ENCODE data around the gene SSTR3.
"Not testable (repeated sequence)": the region's sequence is repeated elsewhere in the genome, so short reads cannot be mapped to it uniquely, and the experiment has no call there.

SSTR3 gene

DNA sequence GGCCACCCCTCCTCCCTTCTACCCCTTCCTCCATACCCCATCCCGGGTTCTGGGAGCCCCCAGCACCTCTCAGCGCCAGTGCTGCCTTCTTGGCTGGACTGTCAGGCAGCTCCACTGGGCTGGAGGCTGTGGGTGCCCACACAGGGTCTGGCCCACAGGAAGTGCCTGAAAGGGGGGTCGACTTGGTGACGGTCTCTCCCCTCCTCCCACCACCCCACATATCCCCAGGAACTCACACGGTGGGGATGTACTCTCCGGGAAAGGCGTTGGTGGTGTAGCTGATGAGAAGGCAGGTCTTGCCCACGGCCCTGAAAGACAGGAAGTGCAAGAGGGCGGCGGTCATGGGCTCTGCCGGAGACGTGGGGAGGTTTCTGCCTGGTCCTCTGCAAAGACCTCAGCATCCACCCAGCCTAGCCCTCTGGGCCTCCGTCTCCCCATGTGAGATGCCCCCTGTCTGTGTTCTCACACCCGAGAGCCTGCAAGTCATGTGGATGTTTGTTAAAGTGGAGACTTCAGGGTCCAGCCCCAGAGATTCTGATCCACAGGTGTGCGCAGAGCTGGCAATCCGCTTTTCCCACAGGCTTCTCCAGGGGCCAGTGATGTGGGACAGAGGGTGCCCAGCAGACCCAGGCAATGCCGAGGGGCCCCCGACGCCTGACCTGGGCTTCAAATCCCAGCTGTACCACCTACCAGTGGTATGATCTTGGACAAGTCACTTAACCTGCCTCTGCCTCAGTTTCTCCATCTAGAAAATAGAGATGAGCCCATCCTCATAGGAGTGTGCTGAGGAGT is 29.3 kb upstream of the SSTR3 start:
- no peak for FAIRE-seq

- FAIRE-seq, result no peak
Measured at GRCh38 chr22:37240941-37241320, 28.7 kb upstream of the SSTR3 start.

- FAIRE-seq, result no peak
Measured at GRCh38 chr22:37240240-37240940, 28.1 kb upstream of the SSTR3 start.

GRCh38 chr22:37239336-37240239 is 27.3 kb upstream of the SSTR3 start:
- no peak for FAIRE-seq

DNA sequence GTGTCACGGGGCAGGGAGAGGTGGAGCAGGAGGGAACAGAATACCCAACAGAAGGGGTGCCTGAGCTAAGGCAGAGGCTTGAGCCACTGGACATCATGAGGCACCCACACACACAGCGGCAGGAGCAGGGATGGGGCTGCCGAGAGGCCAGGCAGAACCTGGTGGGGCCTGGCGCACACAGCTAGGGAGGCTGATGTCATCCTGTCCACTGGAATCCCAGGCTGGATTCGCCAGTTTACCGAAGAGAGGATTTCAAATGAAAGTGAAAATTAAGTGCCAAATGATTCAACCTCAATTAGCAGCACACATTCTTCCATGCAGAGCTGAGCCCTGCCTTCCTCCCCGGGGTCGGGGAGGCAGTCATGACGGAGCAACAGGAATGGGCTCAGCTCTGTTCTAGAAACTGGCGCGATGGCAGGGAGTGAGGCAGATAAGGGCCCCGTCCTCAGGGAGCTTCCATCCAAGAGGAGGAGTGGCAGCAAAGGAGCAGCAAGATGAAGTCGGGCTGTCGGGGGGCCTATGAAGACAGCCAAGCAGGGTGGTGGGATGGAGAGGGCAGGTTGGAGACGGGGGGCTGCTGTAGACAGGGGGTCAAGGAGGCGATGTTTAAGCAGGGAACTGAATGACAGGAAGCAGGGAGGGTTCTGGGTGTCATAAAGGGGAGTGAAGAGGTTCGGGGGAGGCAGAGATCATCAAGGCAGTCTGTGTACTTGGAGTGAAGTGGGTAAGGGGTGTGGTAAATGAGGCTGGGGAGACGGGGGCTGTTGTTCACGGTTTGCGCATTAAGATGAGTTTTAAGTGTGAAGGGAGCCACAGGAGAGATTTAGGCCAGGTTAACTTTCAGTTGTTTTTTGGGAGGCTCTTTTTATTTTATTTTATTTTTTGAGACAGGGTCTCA is 25.3 kb upstream of the SSTR3 start:
- FAIRE-seq, result no peak

- FAIRE-seq, result no peak
Measured at GRCh38 chr22:37235897-37236607, 23.8 kb upstream of the SSTR3 start.

- FAIRE-seq, result no peak
Measured at GRCh38 chr22:37234736-37235711, 22.7 kb upstream of the SSTR3 start.

DNA sequence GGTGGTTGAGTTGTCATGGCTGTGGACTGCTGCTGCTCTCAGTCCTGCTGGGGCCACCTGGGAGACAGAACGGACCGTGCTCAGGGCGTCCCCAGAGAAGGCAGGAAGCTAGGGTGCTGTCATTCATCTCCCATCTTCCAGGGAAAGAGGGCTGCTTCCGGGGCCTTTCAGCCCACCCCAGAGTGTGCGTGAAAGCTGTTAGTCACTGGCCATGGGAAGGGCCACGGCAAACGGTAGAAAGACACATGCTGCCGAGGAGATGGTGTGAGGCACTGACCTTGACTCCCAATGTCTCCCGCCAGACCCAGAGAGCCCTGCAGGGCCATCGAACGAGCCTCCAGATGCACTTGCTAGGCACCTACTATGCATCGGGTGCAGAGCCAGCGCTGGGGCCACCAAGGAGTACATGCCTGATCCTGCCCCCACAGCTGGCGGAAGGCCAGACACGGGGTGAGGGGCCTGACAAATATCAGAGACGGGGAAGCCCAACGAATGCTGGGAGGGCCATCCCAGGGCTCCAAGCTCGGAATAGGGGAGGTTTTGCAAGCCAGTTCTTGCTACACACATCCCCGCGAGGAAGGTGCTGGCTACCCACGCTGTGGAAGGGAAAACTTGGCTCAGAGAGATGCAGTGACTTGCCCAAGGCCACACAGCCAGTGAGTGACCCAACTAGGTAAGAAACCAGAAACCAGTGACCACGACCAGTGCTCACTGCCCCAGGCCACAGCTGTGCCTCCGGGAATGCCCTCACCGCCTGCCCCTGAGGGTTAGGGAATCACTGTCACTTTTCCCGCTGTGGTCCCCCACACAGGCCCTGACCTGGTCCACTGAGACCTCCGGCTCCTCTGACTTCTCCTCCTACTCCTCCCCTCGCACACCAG is 21.7 kb upstream of the SSTR3 start:
- FAIRE-seq, result no peak

DNA sequence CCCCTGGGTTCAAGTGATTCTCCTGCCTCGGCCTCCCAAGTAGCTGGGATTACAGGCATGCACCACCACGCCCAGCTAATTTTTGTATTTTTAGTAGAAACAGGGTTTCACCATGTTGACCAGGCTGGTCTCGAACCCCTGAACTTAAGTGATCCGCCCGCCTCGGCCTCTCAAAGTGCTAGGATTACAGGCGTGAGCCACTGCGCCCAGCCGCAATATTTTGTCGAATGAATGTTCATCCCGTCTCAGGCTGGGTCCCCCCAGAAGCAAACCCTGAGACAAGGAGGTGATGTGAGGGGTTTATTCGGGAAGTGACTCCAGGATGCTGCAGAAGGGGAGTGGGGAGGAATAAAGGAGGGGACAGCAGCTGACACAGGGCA is 21.1 kb upstream of the SSTR3 start:
- FAIRE-seq, result not testable (repeated sequence)

DNA sequence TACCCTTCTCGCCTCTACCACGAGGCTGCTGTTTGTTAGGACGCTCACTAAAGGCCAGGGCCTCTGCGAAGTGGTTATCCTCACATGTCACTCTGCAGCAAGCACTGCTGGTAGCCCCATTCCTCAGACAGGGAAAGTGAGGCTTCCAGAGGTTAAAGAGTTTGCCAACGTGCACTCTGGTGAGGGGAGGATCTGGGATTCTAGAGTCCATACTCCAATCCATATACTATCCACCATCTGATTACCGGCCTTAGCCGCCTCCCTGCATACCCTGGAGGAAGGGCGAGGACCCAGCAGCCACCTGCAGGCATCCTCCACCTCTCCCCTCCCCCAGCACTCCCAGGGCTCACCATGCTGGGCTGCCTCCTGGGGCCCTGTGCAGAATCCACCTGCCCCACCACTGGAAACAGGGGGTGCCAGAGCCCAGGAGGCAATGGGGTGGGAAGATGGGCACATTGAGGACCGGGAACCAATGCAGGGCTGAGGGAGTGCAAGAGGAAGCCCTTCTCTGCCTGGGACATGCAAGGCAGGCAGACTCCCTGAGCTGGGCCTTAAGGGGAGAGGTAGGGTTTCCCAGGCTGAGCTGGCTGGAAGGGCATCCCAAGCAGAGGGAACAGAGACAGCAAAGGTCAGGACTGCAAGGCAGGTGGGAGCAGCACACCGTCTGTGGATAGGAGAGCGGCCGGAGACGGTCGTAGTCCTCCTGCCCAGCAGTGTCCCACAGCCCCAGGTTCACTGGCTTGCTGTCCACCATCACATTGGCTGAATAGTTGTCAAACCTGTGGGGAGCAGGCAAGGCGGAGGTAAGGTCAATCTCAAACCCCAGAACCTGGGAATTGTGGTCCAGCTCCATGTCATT is 20.1 kb upstream of the SSTR3 start:
- FAIRE-seq, result no peak

DNA sequence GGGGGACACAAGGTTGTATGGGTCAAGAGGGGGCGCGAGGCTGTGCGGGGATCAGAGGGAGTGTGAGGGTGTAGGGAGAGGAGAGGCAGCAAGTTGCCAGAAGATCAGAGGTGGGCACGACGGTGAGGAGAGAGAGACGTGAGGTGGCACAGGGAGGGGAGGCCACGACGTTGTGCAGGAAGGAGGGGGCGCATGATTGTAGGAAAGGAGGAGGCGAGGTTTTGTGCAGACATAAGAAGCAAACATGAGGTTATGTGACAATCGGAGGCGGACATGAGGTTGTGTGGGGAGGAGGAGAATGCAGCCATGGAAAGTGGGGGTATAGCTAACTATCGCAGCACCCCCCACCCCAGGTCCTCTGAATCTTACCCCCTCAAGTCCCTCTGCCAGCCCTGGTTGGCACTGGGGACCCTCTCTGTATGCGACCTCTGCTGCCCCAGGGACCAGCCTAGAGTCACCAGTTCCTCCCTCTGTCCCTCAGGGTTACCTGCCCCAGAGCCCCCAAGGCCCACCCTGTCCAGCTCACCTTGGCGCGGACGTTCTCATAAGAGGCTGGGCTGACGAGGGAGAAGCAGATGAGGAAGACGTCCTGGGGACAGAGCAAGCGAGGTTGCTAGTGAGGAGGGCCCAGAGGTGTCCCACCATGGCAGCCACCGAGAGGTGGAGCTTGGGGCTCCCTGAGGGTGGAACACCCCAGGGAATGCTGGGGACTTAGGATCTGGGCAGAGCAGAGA is 19.3 kb upstream of the SSTR3 start:
- FAIRE-seq, result no peak

GRCh38 chr22:37230673-37231405 is 18.6 kb upstream of the SSTR3 start:
- no peak for FAIRE-seq

GRCh38 chr22:37229805-37230672 is 17.8 kb upstream of the SSTR3 start:
- no peak for FAIRE-seq

DNA sequence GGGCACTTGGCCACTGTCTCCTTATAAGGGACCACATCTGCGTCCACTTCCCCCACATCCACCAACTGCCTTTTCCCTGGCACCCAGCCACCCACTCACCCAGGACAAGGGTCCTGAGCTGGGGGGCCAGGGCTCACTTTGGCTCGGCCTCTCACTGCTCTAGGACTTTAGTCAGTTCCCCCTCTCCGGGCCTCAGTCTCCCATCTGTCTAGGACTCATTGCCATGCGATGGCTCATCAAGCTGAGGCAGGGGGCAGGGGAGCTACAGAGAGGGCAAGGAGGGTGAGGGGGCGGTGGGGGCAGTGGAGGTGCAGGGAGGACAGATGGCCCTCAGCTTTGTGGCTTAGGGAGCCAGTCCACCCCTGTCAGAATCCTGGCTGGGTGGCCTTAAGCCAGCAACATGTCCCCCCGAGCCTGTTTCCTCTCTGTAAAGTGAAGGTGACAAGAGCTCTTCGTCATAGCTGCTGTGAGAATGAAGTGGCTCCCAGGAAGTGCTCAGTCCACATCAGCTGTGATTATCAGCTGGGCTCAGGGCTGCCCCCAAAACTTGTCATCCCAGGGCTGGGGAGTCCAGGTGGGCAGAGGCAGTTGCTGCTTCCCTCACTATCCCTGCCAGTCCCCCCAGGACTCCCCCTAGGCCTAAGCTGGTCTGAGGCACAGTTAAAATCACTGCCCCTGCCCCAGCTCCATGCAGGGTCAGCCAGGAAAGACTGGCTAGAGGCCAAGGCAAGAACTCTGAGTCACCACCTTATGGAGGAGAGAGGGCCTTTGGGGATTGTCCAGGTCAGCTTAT is 16.9 kb upstream of the SSTR3 start:
- no peak for FAIRE-seq
